Measurements from ENCODE around the gene SLC5A5.

GRCh38 chr19:17868669-17869068 lies 3.1 kb upstream of the SLC5A5 start:
- TF ChIP-seq, protein P1, sequence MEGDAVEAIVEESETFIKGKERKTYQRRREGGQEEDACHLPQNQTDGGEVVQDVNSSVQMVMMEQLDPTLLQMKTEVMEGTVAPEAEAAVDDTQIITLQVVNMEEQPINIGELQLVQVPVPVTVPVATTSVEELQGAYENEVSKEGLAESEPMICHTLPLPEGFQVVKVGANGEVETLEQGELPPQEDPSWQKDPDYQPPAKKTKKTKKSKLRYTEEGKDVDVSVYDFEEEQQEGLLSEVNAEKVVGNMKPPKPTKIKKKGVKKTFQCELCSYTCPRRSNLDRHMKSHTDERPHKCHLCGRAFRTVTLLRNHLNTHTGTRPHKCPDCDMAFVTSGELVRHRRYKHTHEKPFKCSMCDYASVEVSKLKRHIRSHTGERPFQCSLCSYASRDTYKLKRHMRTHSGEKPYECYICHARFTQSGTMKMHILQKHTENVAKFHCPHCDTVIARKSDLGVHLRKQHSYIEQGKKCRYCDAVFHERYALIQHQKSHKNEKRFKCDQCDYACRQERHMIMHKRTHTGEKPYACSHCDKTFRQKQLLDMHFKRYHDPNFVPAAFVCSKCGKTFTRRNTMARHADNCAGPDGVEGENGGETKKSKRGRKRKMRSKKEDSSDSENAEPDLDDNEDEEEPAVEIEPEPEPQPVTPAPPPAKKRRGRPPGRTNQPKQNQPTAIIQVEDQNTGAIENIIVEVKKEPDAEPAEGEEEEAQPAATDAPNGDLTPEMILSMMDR (IDR thresholded peaks at IDR 0.05): no peak
- TF ChIP-seq POLR2A (IDR thresholded peaks at IDR 0.05): no peak
